H9 (cell line): Measurements from ENCODE around the gene SHISA9. TPM values are rescaled to one million over a fixed set of nuclear protein-coding genes. Genes with fewer than 3 reads are reported as not detected.

ENCODE experiments used
- DNase-seq: peaks from one replicate; pipeline ENCODE4 v3.0.0-alpha.2; 2017
- H2AFZ ChIP-seq: one replicate; pipeline ENCODE4 v1.6.1; 2013; ENCODE audit warnings: mild to moderate bottlenecking, low read length, control low read depth, moderate library complexity
- H2AK5ac ChIP-seq: 2 replicates; pipeline ENCODE4 v1.6.1; 2013; ENCODE audit warnings: low read length, control low read depth, mixed read lengths; ENCODE audit not compliant: insufficient read length
- H2BK120ac ChIP-seq: one replicate; pipeline ENCODE4 v1.6.1; 2013; ENCODE audit warnings: low read depth, mild to moderate bottlenecking, low read length, control low read depth, inconsistent platforms; ENCODE audit not compliant: poor library complexity, severe bottlenecking
- H2BK12ac ChIP-seq: 2 replicates; pipeline ENCODE4 v1.6.1; 2013; ENCODE audit warnings: low read length, control low read depth, mixed read lengths, low read depth; ENCODE audit not compliant: insufficient read length
- H2BK15ac ChIP-seq: 2 replicates; pipeline ENCODE4 v1.6.1; 2013; ENCODE audit warnings: low read depth, low read length, control low read depth
- H2BK20ac ChIP-seq: one replicate; pipeline ENCODE4 v1.6.1; 2013; ENCODE audit warnings: low read depth, mild to moderate bottlenecking, low read length, control low read depth, inconsistent platforms; ENCODE audit not compliant: poor library complexity, severe bottlenecking
- H2BK5ac ChIP-seq: 2 replicates; pipeline ENCODE4 v1.6.1; 2013; ENCODE audit warnings: low read length, control low read depth, mixed read lengths; ENCODE audit not compliant: insufficient read length
- H3K14ac ChIP-seq: 2 replicates; pipeline ENCODE4 v1.6.1; 2013; ENCODE audit warnings: low read length, control low read depth; ENCODE audit not compliant: insufficient read depth
- H3K18ac ChIP-seq: 2 replicates; pipeline ENCODE4 v1.6.1; 2013; ENCODE audit warnings: low read depth, mild to moderate bottlenecking, mixed read lengths, low read length, control low read depth; ENCODE audit not compliant: insufficient read length
- H3K23ac ChIP-seq: 2 replicates; pipeline ENCODE4 v1.6.1; 2013; ENCODE audit warnings: low read length, control low read depth, mixed read lengths, low read depth; ENCODE audit not compliant: insufficient read length
- H3K23me2 ChIP-seq: 2 replicates; pipeline ENCODE4 v1.6.1; 2013; ENCODE audit warnings: low read depth, mild to moderate bottlenecking, mixed read lengths, low read length, control low read depth; ENCODE audit not compliant: insufficient read length, poor library complexity, severe bottlenecking
- H3K27ac ChIP-seq: 2 replicates; pipeline ENCODE4 v1.5.1; 2013; ENCODE audit warnings: low read length, control low read depth, mixed read lengths, low read depth; ENCODE audit not compliant: insufficient read length
- H3K27me3 ChIP-seq: 2 replicates; pipeline ENCODE4 v1.6.1; 2013; ENCODE audit warnings: low read length, control low read depth, inconsistent platforms; ENCODE audit not compliant: insufficient read depth
- H3K4ac ChIP-seq: 2 replicates; pipeline ENCODE4 v1.6.1; 2013; ENCODE audit warnings: low read depth, mild to moderate bottlenecking, control low read depth, inconsistent platforms, low read length, moderate library complexity
- H3K4me1 ChIP-seq: 2 replicates; pipeline ENCODE4 v1.6.1; 2013; ENCODE audit warnings: low read length, control low read depth, inconsistent platforms; ENCODE audit not compliant: insufficient read depth
- H3K4me2 ChIP-seq: 2 replicates; pipeline ENCODE4 v1.6.1; 2013; ENCODE audit warnings: low read length, control low read depth, mixed read lengths; ENCODE audit not compliant: insufficient read length, insufficient read depth
- H3K56ac ChIP-seq: 2 replicates; pipeline ENCODE4 v1.6.1; 2013; ENCODE audit warnings: low read depth, mild to moderate bottlenecking, mixed read lengths, low read length, control low read depth; ENCODE audit not compliant: insufficient read length
- H3K79me1 ChIP-seq: 2 replicates; pipeline ENCODE4 v1.6.1; 2013; ENCODE audit warnings: low read depth, mild to moderate bottlenecking, moderate library complexity, low read length, control low read depth, inconsistent platforms; ENCODE audit not compliant: insufficient read depth, poor library complexity, severe bottlenecking
- H3K79me2 ChIP-seq: 2 replicates; pipeline ENCODE4 v1.6.1; 2013; ENCODE audit warnings: low read length, control low read depth, inconsistent platforms; ENCODE audit not compliant: insufficient read depth
- H3K9ac ChIP-seq: 2 replicates; pipeline ENCODE4 v1.6.1; 2013; ENCODE audit warnings: low read length, control low read depth, mixed read lengths; ENCODE audit not compliant: insufficient read length; ENCODE audit errors: extremely low read depth
- H3K9me3 ChIP-seq: one replicate; pipeline ENCODE4 v1.6.1; 2013; ENCODE audit warnings: low read depth, low read length, inconsistent platforms; ENCODE audit not compliant: control insufficient read depth
- H3T11ph ChIP-seq: one replicate; pipeline ENCODE4 v1.6.1; 2013; ENCODE audit warnings: mild to moderate bottlenecking, low read length, control low read depth, inconsistent platforms
- H4K20me1 ChIP-seq: one replicate; pipeline ENCODE4 v1.6.1; 2013; ENCODE audit not compliant: control insufficient read depth, insufficient read length, insufficient read depth
- H4K5ac ChIP-seq: 2 replicates; pipeline ENCODE4 v1.6.1; 2013; ENCODE audit warnings: low read depth, mild to moderate bottlenecking, mixed read lengths, low read length, control low read depth; ENCODE audit not compliant: insufficient read length
- H4K8ac ChIP-seq: replicated peaks from 2 replicates; pipeline ENCODE4 v1.6.1; 2013; ENCODE audit warnings: low read length, control low read depth, mixed read lengths, low read depth; ENCODE audit not compliant: insufficient read length
- H4K91ac ChIP-seq: 2 replicates; pipeline ENCODE4 v1.6.1; 2013; ENCODE audit warnings: low read depth, mild to moderate bottlenecking, moderate library complexity, mixed read lengths, low read length, control low read depth; ENCODE audit not compliant: insufficient read length
- H3K27ac Mint-ChIP-seq, 3 experiments: 2 replicates in 2 of 3; 3 replicates in 1 of 3; pipeline ENCODE4 v1.8.0; 2020 to 2021; ENCODE audit warnings: mixed read lengths in 3 of 3, mild to moderate bottlenecking in 1 of 3, moderate library complexity in 1 of 3
- H3K27me3 Mint-ChIP-seq: 2 replicates; pipeline ENCODE4 v1.8.0; 2021; ENCODE audit warnings: low read depth, mild to moderate bottlenecking, moderate library complexity, mixed read lengths
- H3K36me3 Mint-ChIP-seq, 3 experiments: 2 replicates in 2 of 3; 3 replicates in 1 of 3; pipeline ENCODE4 v1.8.0; 2020 to 2021; ENCODE audit warnings: low read depth in 3 of 3, mixed read lengths in 3 of 3; ENCODE audit not compliant: insufficient read depth in 1 of 3
- H3K4me1 Mint-ChIP-seq, 2 experiments: 2 replicates each; pipeline ENCODE4 v1.8.0; 2020; ENCODE audit warnings: mixed read lengths in 2 of 2
- H3K4me3 Mint-ChIP-seq, 2 experiments: 2 replicates in 1 of 2; 3 replicates in 1 of 2; pipeline ENCODE4 v1.8.0; 2020 to 2021; ENCODE audit warnings: mild to moderate bottlenecking in 2 of 2, mixed read lengths in 2 of 2, moderate library complexity in 1 of 2
- H3K9me3 Mint-ChIP-seq, 2 experiments: 2 replicates in 1 of 2; 3 replicates in 1 of 2; pipeline ENCODE4 v1.8.0; 2020; ENCODE audit warnings: mild to moderate bottlenecking in 2 of 2, mixed read lengths in 2 of 2, moderate library complexity in 1 of 2
- WGBS: extraction: QIAGEN DNeasy Blood & Tissue Kit; methylation state at CpG from one replicate; pipeline ENCODE4 v1.1.7; 2013; ENCODE audit warnings: missing lambda C conversion rate, low lambda C conversion rate, mixed read lengths; ENCODE audit not compliant: insufficient read length; ENCODE audit errors: extremely low coverage; 5-methylcytosine and 5-hydroxymethylcytosine counted together
- total RNA-seq: library from RNA; stranded (reverse); gene quantifications from 2 replicates; pipeline ENCODE4 v1.2.1, GENCODE V29; 2021
- TF ChIP-seq, protein P1 (sequence below): fragments of 200-600 bp; sonication (generic); conservative IDR thresholded peaks from 3 replicates; pipeline ENCODE4 v1.8.0; 2021; ENCODE audit warnings: antibody characterized with exemption, mild to moderate bottlenecking

SHISA9 gene
- total RNA-seq, 1 experiment from 2014 or later = 7.0 TPM

- Histone ChIP-seq H3K27me3 (no peaks in the 10 kb centered on the region; the same call in 1 of the 2 replicates), H3K4me2 (no peak overlapping the region), H3T11ph (no peak overlapping the region), H2BK12ac (no peak overlapping the region), H2AFZ (no peak overlapping the region), H4K5ac (no peak overlapping the region), H4K8ac (no peak overlapping the region), H3K18ac (no peak overlapping the region), H2BK20ac (no peak overlapping the region), H3K14ac (no peak overlapping the region), H2AK5ac (no peak overlapping the region), H3K79me1 (peaks cover 3% of the 10 kb centered on the region), H3K9ac (no peak overlapping the region), H3K27ac (no peak overlapping the region), H2BK5ac (no peak overlapping the region), H3K23me2 (no peaks in the 10 kb centered on the region), H2BK15ac (no peak overlapping the region), H3K9me3 (no peaks in the 10 kb centered on the region), H3K4ac (no peak overlapping the region), H4K20me1 (no peaks in the 10 kb centered on the region), H3K79me2 (peaks cover 5% of the 10 kb centered on the region; the same call in 1 of the 2 replicates), H3K4me1 (peaks cover 3% of the 10 kb centered on the region), H3K23ac (no peak overlapping the region), H3K56ac (no peak overlapping the region), H4K91ac (no peak overlapping the region), H2BK120ac (no peak overlapping the region)
- Mint-ChIP-seq H3K27ac (no peak overlapping the region), H3K27me3 (no peaks in the 10 kb centered on the region; the same call in 1 of the 2 replicates), H3K36me3 (no peaks in the 10 kb centered on the region; a peak in 1 of 7 replicates), H3K9me3 (no peaks in the 10 kb centered on the region), H3K4me3 (no peak overlapping the region), H3K4me1 (peaks cover 7 to 13% of the 10 kb centered on the region in 2 experiments)
- TF ChIP-seq, protein P1, sequence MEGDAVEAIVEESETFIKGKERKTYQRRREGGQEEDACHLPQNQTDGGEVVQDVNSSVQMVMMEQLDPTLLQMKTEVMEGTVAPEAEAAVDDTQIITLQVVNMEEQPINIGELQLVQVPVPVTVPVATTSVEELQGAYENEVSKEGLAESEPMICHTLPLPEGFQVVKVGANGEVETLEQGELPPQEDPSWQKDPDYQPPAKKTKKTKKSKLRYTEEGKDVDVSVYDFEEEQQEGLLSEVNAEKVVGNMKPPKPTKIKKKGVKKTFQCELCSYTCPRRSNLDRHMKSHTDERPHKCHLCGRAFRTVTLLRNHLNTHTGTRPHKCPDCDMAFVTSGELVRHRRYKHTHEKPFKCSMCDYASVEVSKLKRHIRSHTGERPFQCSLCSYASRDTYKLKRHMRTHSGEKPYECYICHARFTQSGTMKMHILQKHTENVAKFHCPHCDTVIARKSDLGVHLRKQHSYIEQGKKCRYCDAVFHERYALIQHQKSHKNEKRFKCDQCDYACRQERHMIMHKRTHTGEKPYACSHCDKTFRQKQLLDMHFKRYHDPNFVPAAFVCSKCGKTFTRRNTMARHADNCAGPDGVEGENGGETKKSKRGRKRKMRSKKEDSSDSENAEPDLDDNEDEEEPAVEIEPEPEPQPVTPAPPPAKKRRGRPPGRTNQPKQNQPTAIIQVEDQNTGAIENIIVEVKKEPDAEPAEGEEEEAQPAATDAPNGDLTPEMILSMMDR = no peak
- DNase-seq = no peak
- WGBS = no CpG with 5 or more reads among the region's 7 CpGs
Measured at GRCh38 chr16:12998361-12999085, 97.1 kb downstream of the SHISA9 start.
